ENCODE data around the gene MISP3. TPM values are rescaled to one million over a fixed set of nuclear protein-coding genes. Genes with fewer than 3 reads are reported as not detected.
A peak's percentile ranks its signal among the peaks of the same experiment; 100 is the strongest.

The MISP3 gene
- total and polyA plus RNA-seq, 9 of the 15 experiments (the other 6 are each of a cell fraction or from before 2014, with no cell fraction given) = 0.25 to 5.6 (median 1.6) TPM

DNA sequence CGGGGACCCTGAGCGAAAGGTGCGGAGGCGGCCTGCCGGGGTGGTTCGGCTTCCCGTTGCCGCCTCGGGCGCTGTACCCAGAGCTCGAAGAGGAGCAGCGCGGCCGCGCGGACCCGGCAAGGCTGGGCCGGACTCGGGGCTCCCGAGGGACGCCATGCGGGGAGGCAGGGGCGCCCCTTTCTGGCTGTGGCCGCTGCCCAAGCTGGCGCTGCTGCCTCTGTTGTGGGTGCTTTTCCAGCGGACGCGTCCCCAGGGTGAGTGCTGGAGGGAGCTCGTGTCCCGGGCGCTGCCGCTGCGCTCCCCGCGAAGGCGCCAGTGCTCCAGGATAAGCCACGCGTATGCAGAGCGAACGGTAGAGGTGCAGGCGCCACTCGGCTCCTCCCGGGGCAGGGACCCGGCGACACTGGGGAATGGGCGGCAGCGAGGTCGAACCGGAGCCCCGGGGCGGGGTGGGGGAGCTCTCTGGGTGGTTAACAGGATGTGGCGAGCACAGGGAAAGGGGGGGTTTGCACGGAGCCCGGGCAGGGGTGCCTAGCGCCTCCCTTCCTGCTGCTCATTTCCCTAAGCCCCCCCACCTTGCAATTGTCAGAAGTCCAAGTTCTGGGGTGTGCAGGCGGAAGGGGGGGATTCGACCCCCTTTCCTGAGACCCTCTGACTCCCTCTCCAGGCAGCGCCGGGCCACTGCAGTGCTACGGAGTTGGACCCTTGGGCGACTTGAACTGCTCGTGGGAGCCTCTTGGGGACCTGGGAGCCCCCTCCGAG is 40.7 kb upstream of the MISP3 start, which contains the start of gene IL27RA (continued):
- TF ChIP-seq, protein P1, sequence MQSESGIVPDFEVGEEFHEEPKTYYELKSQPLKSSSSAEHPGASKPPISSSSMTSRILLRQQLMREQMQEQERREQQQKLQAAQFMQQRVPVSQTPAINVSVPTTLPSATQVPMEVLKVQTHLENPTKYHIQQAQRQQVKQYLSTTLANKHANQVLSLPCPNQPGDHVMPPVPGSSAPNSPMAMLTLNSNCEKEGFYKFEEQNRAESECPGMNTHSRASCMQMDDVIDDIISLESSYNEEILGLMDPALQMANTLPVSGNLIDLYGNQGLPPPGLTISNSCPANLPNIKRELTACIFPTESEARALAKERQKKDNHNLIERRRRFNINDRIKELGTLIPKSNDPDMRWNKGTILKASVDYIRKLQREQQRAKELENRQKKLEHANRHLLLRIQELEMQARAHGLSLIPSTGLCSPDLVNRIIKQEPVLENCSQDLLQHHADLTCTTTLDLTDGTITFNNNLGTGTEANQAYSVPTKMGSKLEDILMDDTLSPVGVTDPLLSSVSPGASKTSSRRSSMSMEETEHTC (IDR thresholded peaks at IDR 0.05) = no peak
- 0 out of 2 replicates have a peak, but pooled peaks have one; percentile 50 for TF ChIP-seq TARDBP (IDR thresholded peaks at IDR 0.05)
- TF ChIP-seq SIX5 (IDR thresholded peaks at IDR 0.05; ENCODE audit: borderline replicate concordance in 1 of 2, insufficient read depth in 1 of 2, low read depth in 1 of 2, low read length in 2 of 2) = no peak
- TF ChIP-seq ZNF239 (CRISPR knock-in tag; IDR thresholded peaks at IDR 0.05) = no peak
- TF ChIP-seq GABPB2 (CRISPR knock-in tag; conservative IDR thresholded peaks at IDR 0.05) = no peak
- no peak for TF ChIP-seq SAFB (IDR thresholded peaks at IDR 0.05; ENCODE audit: borderline replicate concordance, low read depth, low read length)
- TF ChIP-seq ARHGAP35 (IDR thresholded peaks at IDR 0.05; ENCODE audit: partially characterized antibody) = no peak
- no peak for TF ChIP-seq NFXL1 (CRISPR knock-in tag; IDR thresholded peaks at IDR 0.05)
- TF ChIP-seq ZNF551 (CRISPR knock-in tag; IDR thresholded peaks at IDR 0.05) = no peak
- TF ChIP-seq, protein P2, sequence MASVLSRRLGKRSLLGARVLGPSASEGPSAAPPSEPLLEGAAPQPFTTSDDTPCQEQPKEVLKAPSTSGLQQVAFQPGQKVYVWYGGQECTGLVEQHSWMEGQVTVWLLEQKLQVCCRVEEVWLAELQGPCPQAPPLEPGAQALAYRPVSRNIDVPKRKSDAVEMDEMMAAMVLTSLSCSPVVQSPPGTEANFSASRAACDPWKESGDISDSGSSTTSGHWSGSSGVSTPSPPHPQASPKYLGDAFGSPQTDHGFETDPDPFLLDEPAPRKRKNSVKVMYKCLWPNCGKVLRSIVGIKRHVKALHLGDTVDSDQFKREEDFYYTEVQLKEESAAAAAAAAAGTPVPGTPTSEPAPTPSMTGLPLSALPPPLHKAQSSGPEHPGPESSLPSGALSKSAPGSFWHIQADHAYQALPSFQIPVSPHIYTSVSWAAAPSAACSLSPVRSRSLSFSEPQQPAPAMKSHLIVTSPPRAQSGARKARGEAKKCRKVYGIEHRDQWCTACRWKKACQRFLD (CRISPR knock-in tag; IDR thresholded peaks at IDR 0.05) = 0 out of 2 replicates have a peak, but pooled peaks have one; percentile 26
- TF ChIP-seq, protein P3, sequence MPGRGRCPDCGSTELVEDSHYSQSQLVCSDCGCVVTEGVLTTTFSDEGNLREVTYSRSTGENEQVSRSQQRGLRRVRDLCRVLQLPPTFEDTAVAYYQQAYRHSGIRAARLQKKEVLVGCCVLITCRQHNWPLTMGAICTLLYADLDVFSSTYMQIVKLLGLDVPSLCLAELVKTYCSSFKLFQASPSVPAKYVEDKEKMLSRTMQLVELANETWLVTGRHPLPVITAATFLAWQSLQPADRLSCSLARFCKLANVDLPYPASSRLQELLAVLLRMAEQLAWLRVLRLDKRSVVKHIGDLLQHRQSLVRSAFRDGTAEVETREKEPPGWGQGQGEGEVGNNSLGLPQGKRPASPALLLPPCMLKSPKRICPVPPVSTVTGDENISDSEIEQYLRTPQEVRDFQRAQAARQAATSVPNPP (IDR thresholded peaks at IDR 0.05; ENCODE audit: borderline replicate concordance, insufficient read depth, insufficient read length) = no peak
- TF ChIP-seq RB1 (IDR thresholded peaks at IDR 0.05; ENCODE audit: low read depth) = peak; percentile 52
- TF ChIP-seq GTF2E2 (tag; IDR thresholded peaks at IDR 0.05) = 0 out of 2 replicates have a peak, but pooled peaks have one; percentile 32
- TF ChIP-seq GATA2 (CRISPR knock-in tag; IDR thresholded peaks at IDR 0.05) = no peak
- peak; percentile 22; the same call in 1 of the 2 replicates for TF ChIP-seq MTA3 (IDR thresholded peaks at IDR 0.05; ENCODE audit: borderline replicate concordance)
- TF ChIP-seq, protein P4, sequence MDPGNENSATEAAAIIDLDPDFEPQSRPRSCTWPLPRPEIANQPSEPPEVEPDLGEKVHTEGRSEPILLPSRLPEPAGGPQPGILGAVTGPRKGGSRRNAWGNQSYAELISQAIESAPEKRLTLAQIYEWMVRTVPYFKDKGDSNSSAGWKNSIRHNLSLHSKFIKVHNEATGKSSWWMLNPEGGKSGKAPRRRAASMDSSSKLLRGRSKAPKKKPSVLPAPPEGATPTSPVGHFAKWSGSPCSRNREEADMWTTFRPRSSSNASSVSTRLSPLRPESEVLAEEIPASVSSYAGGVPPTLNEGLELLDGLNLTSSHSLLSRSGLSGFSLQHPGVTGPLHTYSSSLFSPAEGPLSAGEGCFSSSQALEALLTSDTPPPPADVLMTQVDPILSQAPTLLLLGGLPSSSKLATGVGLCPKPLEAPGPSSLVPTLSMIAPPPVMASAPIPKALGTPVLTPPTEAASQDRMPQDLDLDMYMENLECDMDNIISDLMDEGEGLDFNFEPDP (CRISPR knock-in tag; IDR thresholded peaks at IDR 0.05) = no peak
- TF ChIP-seq RBBP5 (IDR thresholded peaks at IDR 0.05; ENCODE audit: borderline replicate concordance, insufficient read depth, low read length, poor library complexity, severe bottlenecking) = peak; percentile 78
- TF ChIP-seq ETV5 (CRISPR knock-in tag; IDR thresholded peaks at IDR 0.05; ENCODE audit: low read depth) = 0 out of 2 replicates have a peak, but pooled peaks have one; percentile 10
